Astrocyte of the cerebellum (primary cell): Measurements from ENCODE around the gene RANBP3.

Source experiments
- DNase-seq: peaks from one replicate; pipeline ENCODE4 v3.0.0-alpha.2; 2011; ENCODE audit warnings: low read depth
- H3K4me3 ChIP-seq: 2 replicates; pipeline ENCODE4 v1.5.1; 2011; ENCODE audit warnings: mild to moderate bottlenecking, low read depth, low read length, moderate library complexity
- CTCF ChIP-seq: IDR thresholded peaks from 2 replicates; pipeline ENCODE4 v1.5.1; 2012; ENCODE audit warnings: low read length, low read depth, moderate library complexity, mild to moderate bottlenecking; ENCODE audit errors: missing control alignments
- in situ Hi-C: cut with HindIII; loops from 2 replicates; pipeline ENCODE4 v1.10.0; 2017; ENCODE audit warnings: low sequenced_read_pairs

Gene RANBP3

DNA sequence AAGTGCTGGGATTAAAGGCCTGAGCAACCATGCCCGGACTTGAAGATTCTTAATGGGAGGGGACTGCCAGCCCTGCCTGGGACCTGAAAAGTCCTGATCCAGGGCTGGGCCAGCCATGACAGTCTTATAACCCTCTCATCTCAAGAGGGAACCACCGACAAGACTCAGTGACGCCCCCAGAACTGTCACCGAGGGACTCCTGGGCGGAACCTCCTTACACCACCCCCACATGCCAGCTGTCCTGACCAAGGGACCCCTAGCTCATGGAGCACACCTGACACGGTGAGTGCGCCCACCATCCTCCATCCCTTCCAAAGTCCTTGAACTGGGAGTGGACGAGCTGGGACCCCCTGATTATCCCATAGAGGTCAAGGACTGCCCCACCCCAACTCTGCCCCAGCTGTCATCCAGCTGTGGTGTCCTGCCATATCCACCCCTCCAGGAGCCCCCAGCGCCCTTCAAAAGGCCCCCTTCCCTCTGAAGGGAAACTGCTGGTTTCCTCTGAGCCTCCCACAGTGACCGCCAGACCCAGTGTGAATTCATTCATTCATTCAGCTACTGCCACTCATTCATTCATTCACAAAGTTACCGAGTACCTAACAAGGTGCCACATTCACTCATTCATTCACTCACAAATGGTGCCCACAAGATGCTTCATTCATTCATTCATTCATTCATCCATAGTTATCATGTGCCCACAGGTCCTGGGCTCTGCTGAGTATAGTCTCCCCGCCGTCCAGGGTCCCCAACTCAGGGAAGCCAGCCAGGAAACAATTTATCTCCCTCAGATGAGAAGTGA lies 78.0 kb downstream of the RANBP3 start:
- TF ChIP-seq CTCF, result no peak
- in situ Hi-C loops, result no loop called here
- DNase-seq, result no peak
- H3K4me3 ChIP-seq, result no peak overlapping the region

- no peak overlapping the region for H3K4me3 ChIP-seq
- no peak for TF ChIP-seq CTCF
- in situ Hi-C loops, result no loop called here
- no peak for DNase-seq
Observed at GRCh38 chr19:5897189-5897969, 80.6 kb downstream of the RANBP3 start.

DNA sequence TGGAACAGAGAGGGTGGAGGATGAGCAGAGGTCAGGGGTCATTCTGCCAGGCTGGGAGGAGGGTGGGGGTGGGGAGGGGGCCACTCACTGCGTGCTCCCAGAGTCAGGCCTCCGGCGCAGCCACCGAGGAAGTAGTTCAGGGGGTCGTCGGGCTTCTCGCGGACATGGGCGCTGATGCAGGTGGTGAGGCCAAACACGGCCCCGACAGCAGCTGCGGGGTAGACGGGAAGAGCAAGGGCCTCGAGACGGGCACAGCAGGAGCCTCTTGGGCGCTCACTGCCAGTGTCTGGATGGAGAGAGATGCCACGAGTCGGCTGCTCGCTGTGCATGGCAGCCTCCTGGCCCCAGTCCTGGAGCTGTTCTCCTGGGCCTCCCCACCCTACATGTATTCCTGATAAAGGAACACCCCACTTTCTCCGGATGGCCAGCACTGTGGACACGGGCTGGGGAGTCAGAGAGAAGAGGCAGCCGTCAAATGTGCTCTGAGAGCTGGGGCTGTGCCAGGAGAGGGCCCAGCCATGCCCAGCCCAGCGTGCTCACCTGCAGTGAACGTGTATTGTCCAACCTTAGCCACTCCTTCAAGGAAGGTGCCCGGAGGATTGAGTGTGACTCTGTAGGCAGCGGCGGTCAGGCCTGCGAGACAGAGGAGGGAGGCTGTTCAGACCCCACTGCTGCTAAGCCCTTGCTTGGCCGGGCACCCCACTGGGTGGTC lies 81.4 kb downstream of the RANBP3 start:
- no peak for TF ChIP-seq CTCF
- in situ Hi-C loops, result no loop called here
- no peak for DNase-seq
- no peak overlapping the region for H3K4me3 ChIP-seq

DNA sequence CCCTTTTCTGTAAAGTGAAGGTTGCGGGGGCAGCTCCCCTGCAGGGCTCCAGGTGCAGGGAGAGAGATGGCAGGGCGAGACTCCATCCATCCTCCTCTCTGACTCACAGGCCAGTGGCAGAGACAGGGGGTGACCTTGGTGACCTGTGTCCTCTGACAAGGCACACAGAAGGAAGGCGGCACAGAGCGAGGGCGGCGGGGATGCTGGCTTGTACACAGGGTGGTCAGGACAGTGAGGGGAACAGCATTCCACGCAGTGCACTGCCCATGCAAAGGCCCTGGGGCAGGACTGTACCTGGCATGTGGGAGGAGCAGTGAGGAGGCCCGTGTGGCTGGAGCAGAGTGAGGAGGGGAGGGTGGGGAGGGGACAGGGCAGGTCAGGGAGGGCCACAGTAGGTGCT lies 82.0 kb downstream of the RANBP3 start:
- TF ChIP-seq CTCF, result no peak
- in situ Hi-C loops, result no loop called here
- DNase-seq, result no peak
- no peak overlapping the region for H3K4me3 ChIP-seq

GRCh38 chr19:5895409-5895808 lies 82.5 kb downstream of the RANBP3 start:
- DNase-seq, result no peak
- in situ Hi-C loops, result no loop called here
- H3K4me3 ChIP-seq, result no peak overlapping the region
- no peak for TF ChIP-seq CTCF

- DNase-seq, result no peak
- no peak overlapping the region for H3K4me3 ChIP-seq
- in situ Hi-C loops, result no loop called here
- no peak for TF ChIP-seq CTCF
Observed at GRCh38 chr19:5894704-5895349, 83.1 kb downstream of the RANBP3 start.
